ELR (cell line): ENCODE data around the gene SIN3B.
A peak's percentile ranks its signal among the peaks of the same experiment; 100 is the strongest.
"Not testable (repeated sequence)": the region's sequence is repeated elsewhere in the genome, so short reads cannot be mapped to it uniquely, and the experiment has no call there.

Experiments
- DNase-seq: peaks from one replicate; pipeline ENCODE4 v3.0.0-alpha.2; 2015; ENCODE audit warnings: low read depth

SIN3B gene

GRCh38 chr19:16829010-16829821 lies at the start of gene SIN3B:
Gene SIN3B (plus strand): TSS chr19:16829398. CDS start chr19:16829421, 23 bp downstream.
- DNase-seq = peak; percentile 90

- DNase-seq = no peak
These were observed 49.5 kb upstream of the SIN3B start for GRCh38 chr19:16779539-16780163.

- DNase-seq = no peak
These were observed 46.5 kb upstream of the SIN3B start for GRCh38 chr19:16782719-16783118.

GRCh38 chr19:16788479-16788878 lies 40.7 kb upstream of the SIN3B start:
- DNase-seq = no peak

- no peak for DNase-seq
These were observed 40.0 kb upstream of the SIN3B start for GRCh38 chr19:16789238-16789637.

- no peak for DNase-seq
These were observed 39.1 kb upstream of the SIN3B start for GRCh38 chr19:16790051-16790450.

- DNase-seq = no peak
These were observed 37.3 kb upstream of the SIN3B start for GRCh38 chr19:16791942-16792341.

- no peak for DNase-seq
These were observed 34.4 kb upstream of the SIN3B start for GRCh38 chr19:16794456-16795441.

GRCh38 chr19:16795731-16796130 lies 33.5 kb upstream of the SIN3B start:
- no peak for DNase-seq

- DNase-seq = no peak
These were observed 31.3 kb upstream of the SIN3B start for GRCh38 chr19:16797876-16798275.

- not testable (repeated sequence) for DNase-seq
These were observed 30.9 kb upstream of the SIN3B start for GRCh38 chr19:16798326-16798725.

GRCh38 chr19:16799740-16800139 lies 29.5 kb upstream of the SIN3B start:
- DNase-seq = no peak

GRCh38 chr19:16801600-16802013 lies 27.6 kb upstream of the SIN3B start:
- peak; percentile 66 for DNase-seq

- DNase-seq = no peak
These were observed 25.0 kb upstream of the SIN3B start for GRCh38 chr19:16804176-16804575.

GRCh38 chr19:16807549-16808284 lies 21.5 kb upstream of the SIN3B start:
- no peak for DNase-seq

GRCh38 chr19:16814526-16815100 lies 14.6 kb upstream of the SIN3B start:
- DNase-seq = peak; percentile 32

GRCh38 chr19:16820056-16820455 lies 9.1 kb upstream of the SIN3B start:
- no peak for DNase-seq

GRCh38 chr19:16821081-16821480 lies 8.1 kb upstream of the SIN3B start:
- no peak for DNase-seq

- peak; percentile 25 for DNase-seq
These were observed 6.5 kb upstream of the SIN3B start for GRCh38 chr19:16822648-16823047.

GRCh38 chr19:16824658-16825311 lies 4.4 kb upstream of the SIN3B start:
- peak; percentile 71 for DNase-seq
